ENCODE results near the gene RAPGEF4.

DNA sequence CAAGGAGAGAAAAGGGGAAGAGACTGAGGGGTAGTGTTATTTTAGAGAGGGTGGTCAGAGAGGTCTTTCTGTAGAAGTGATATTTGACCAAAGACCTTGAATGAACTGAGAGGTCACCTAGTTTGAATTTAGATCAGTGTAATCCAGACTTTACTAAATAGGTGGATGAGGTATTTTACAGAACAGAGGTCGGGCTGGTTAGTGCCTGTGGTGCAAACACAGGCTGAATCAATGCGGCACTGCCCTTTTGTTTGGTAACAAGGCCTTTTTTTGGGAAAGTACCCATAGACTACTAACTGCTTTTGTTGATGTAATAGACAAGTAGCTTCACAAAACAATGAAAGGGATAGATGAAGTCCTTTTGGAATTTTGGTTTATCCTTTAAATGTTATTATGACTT lies 15.9 kb downstream of the RAPGEF4 start:
- TF ChIP-seq, protein P1, sequence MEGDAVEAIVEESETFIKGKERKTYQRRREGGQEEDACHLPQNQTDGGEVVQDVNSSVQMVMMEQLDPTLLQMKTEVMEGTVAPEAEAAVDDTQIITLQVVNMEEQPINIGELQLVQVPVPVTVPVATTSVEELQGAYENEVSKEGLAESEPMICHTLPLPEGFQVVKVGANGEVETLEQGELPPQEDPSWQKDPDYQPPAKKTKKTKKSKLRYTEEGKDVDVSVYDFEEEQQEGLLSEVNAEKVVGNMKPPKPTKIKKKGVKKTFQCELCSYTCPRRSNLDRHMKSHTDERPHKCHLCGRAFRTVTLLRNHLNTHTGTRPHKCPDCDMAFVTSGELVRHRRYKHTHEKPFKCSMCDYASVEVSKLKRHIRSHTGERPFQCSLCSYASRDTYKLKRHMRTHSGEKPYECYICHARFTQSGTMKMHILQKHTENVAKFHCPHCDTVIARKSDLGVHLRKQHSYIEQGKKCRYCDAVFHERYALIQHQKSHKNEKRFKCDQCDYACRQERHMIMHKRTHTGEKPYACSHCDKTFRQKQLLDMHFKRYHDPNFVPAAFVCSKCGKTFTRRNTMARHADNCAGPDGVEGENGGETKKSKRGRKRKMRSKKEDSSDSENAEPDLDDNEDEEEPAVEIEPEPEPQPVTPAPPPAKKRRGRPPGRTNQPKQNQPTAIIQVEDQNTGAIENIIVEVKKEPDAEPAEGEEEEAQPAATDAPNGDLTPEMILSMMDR (IDR thresholded peaks at IDR 0.05) = no peak
- TF ChIP-seq EZH2 (IDR thresholded peaks at IDR 0.05; ENCODE audit: borderline replicate concordance, insufficient read depth, low read depth, low read length, poor library complexity, severe bottlenecking) = no peak

Measured in B cell (primary cell).